DMS114 treated with DMSO at 0.1 percent for 48 hours (cell line): ENCODE measurements around the gene PHGDH.
"Not testable (repeated sequence)": the region's sequence is repeated elsewhere in the genome, so short reads cannot be mapped to it uniquely, and the experiment has no call there.

Source experiments
- DNase-seq: peaks from one replicate; lab custom pipeline; 2025; ENCODE audit not compliant: unreplicated experiment; lab: John Stamatoyannopoulos, UW

The PHGDH gene

GRCh38 chr1:119786046-119786445 is 74.3 kb downstream of the PHGDH start:
- not testable (repeated sequence) for DNase-seq

- DNase-seq = not testable (repeated sequence)
These were observed 74.8 kb downstream of the PHGDH start for GRCh38 chr1:119786473-119787050.

DNA sequence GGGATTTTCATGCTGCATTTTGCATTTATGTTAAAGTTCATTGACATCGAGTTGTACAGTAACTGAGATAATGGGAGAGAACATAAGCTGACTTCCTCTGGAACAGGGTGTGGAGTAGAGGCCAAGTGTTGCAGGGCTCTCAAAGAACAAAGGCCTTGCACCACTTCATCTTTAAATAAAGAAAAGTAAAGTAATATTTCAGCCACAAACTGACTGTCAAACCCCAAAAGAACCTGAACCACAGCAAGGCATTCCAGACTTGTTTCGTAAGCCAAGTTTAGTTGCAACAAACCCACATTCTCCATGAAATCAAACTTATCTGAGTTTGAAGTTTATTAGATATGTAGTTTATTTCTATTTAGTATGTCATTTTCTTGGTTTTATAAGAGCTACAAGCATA is 76.0 kb downstream of the PHGDH start:
- no peak for DNase-seq

- no peak for DNase-seq
These were observed 78.9 kb downstream of the PHGDH start for GRCh38 chr1:119790451-119791198.

- no peak for DNase-seq
These were observed 79.6 kb downstream of the PHGDH start for GRCh38 chr1:119791377-119791776.
